IPS-18c (cell line): ENCODE results near the gene THUMPD3.

Experiments
- H3K4me3 ChIP-seq: 2 replicates; pipeline ENCODE4 v1.7.0; 2013; ENCODE audit warnings: low read depth, mild to moderate bottlenecking, low read length, moderate library complexity; ENCODE audit not compliant: insufficient read depth
- H3K9me3 ChIP-seq: one replicate; pipeline ENCODE4 v1.6.1; 2013; ENCODE audit warnings: mild to moderate bottlenecking, low read length, moderate library complexity; ENCODE audit not compliant: control insufficient read depth, insufficient read depth

THUMPD3 gene

GRCh38 chr3:9388142-9388541 is 25.3 kb downstream of the THUMPD3 start:
- Histone ChIP-seq H3K9me3 (no peaks in the 10 kb centered on the region), H3K4me3 (no peak overlapping the region)

GRCh38 chr3:9388562-9389272 is 25.9 kb downstream of the THUMPD3 start:
- Histone ChIP-seq H3K9me3 (no peaks in the 10 kb centered on the region), H3K4me3 (no peak overlapping the region)

- Histone ChIP-seq H3K4me3 (no peak overlapping the region), H3K9me3 (no peaks in the 10 kb centered on the region)
Measured at GRCh38 chr3:9390265-9390888, 27.5 kb downstream of the THUMPD3 start.

- Histone ChIP-seq H3K9me3 (no peaks in the 10 kb centered on the region), H3K4me3 (no peak overlapping the region)
Measured at GRCh38 chr3:9392041-9392440, 29.2 kb downstream of the THUMPD3 start.

GRCh38 chr3:9395570-9396300 is 32.9 kb downstream of the THUMPD3 start:
- Histone ChIP-seq H3K4me3 (peak overlapping the region; percentile 52), H3K9me3 (no peaks in the 10 kb centered on the region)

GRCh38 chr3:9396301-9396631 is 33.4 kb downstream of the THUMPD3 start:
- H3K9me3 ChIP-seq, result no peaks in the 10 kb centered on the region

GRCh38 chr3:9396632-9397331 is 33.9 kb downstream of the THUMPD3 start:
- Histone ChIP-seq H3K4me3 (peak overlapping the region; percentile 52), H3K9me3 (no peaks in the 10 kb centered on the region)

More at GRCh38 chr3:9396301-9396631, 33.4 kb downstream of the THUMPD3 start:
- peak overlapping the region; percentile 52 for H3K4me3 ChIP-seq

- no peaks in the 10 kb centered on the region for H3K9me3 ChIP-seq
- peak within 1 kb of the TSS; percentile 89 for H3K4me3 ChIP-seq
Measured at GRCh38 chr3:9397332-9397905, 34.6 kb downstream of the THUMPD3 start, which contains the start of gene SETD5. Gene SETD5 (plus strand): TSS chr3:9397615. CDS start chr3:9428939, 31,324 bp downstream.

GRCh38 chr3:9397906-9398699 is 35.2 kb downstream of the THUMPD3 start:
- Histone ChIP-seq H3K4me3 (peak overlapping the region; percentile 89), H3K9me3 (no peaks in the 10 kb centered on the region)

GRCh38 chr3:9398700-9399336 is 36.0 kb downstream of the THUMPD3 start:
- Histone ChIP-seq H3K4me3 (peak overlapping the region; percentile 89), H3K9me3 (no peaks in the 10 kb centered on the region)

- Histone ChIP-seq H3K4me3 (peak overlapping the region; percentile 89), H3K9me3 (no peaks in the 10 kb centered on the region)
Measured at GRCh38 chr3:9399337-9399703, 36.5 kb downstream of the THUMPD3 start.

GRCh38 chr3:9399746-9400145 is 36.9 kb downstream of the THUMPD3 start:
- peak overlapping the region; percentile 89 for H3K4me3 ChIP-seq
- no peaks in the 10 kb centered on the region for H3K9me3 ChIP-seq

GRCh38 chr3:9400616-9401015 is 37.8 kb downstream of the THUMPD3 start:
- no peak overlapping the region for H3K4me3 ChIP-seq
- no peaks in the 10 kb centered on the region for H3K9me3 ChIP-seq

- no peaks in the 10 kb centered on the region for H3K9me3 ChIP-seq
- H3K4me3 ChIP-seq, result peak overlapping the region; percentile 17; the same call in 1 of the 2 replicates
Measured at GRCh38 chr3:9401986-9402385, 39.1 kb downstream of the THUMPD3 start.

GRCh38 chr3:9402410-9403228 is 39.8 kb downstream of the THUMPD3 start:
- no peaks in the 10 kb centered on the region for H3K9me3 ChIP-seq
- peak overlapping the region; percentile 34; the same call in 1 of the 2 replicates for H3K4me3 ChIP-seq
